ENCODE measurements around the gene ALDH3A2.
"Not testable (repeated sequence)": the region's sequence is repeated elsewhere in the genome, so short reads cannot be mapped to it uniquely, and the experiment has no call there.

ALDH3A2 gene

DNA sequence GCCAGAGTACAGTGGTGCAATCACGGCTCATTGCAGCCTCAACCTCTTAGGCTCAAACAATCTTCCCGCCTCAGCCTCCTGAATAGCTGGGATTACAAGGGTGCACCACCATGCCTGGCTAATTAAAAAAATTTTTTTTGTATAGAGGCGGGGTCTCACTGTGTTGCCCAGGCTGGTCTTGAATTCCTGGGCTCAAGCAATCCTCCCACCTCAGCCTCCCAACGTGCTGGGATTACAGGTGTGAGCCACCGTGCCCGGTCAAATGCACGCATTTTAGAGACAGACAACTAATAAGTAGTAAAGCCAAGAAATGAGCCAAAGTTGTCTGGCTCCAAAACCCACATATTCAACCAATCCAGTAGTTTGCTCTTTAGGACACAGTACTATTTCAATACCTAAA, 21.1 kb downstream of the ALDH3A2 start:
- peaks cover 24% of the 10 kb centered on the region for H3K36me3 ChIP-seq (ENCODE audit: control insufficient read depth, insufficient read depth, low read length)
- not testable (repeated sequence) for H3K4me1 ChIP-seq (ENCODE audit: control insufficient read depth, insufficient read depth, low read length); H3K9ac ChIP-seq (ENCODE audit: low read depth, low read length); H3K27me3 ChIP-seq (ENCODE audit: control insufficient read depth, insufficient read depth, low read length); H3K9me3 ChIP-seq (ENCODE audit: control insufficient read depth, insufficient read depth, low read length); H3K4me3 ChIP-seq (ENCODE audit: low read depth, low read length)

- Histone ChIP-seq H3K27me3 (ENCODE audit: control insufficient read depth, insufficient read depth, low read length) (no peaks in the 10 kb centered on the region), H3K9ac (ENCODE audit: low read depth, low read length) (no peak overlapping the region), H3K4me1 (ENCODE audit: control insufficient read depth, insufficient read depth, low read length) (no peaks in the 10 kb centered on the region), H3K4me3 (ENCODE audit: low read depth, low read length) (no peak overlapping the region), H3K9me3 (ENCODE audit: control insufficient read depth, insufficient read depth, low read length) (peaks cover 3% of the 10 kb centered on the region), H3K36me3 (ENCODE audit: control insufficient read depth, insufficient read depth, low read length) (peaks cover 25% of the 10 kb centered on the region)
These were observed 22.4 kb downstream of the ALDH3A2 start for GRCh38 chr17:19670908-19671307.

DNA sequence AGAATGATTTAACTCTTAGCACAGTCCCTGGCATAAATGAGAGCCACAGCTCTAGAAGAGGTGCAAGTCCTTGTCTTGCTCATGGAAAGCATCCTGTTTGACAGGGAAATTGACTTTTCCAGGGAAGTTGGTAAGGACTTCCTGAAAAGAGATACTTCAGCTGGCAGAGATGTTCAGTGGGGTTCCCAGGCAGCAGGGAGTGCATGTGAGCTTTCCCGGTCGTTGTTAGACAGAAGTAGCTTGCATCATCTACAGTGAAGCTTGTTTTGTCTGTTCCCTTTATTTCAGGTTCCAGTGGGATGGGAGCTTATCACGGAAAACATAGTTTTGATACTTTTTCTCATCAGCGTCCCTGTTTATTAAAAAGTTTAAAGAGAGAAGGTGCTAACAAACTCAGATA, 22.9 kb downstream of the ALDH3A2 start:
- Histone ChIP-seq H3K9ac (ENCODE audit: low read depth, low read length) (no peak overlapping the region), H3K4me1 (ENCODE audit: control insufficient read depth, insufficient read depth, low read length) (no peaks in the 10 kb centered on the region)

GRCh38 chr17:19672009-19672750, 23.6 kb downstream of the ALDH3A2 start:
- H3K27me3 ChIP-seq (ENCODE audit: control insufficient read depth, insufficient read depth, low read length) = no peaks in the 10 kb centered on the region
- H3K9me3 ChIP-seq (ENCODE audit: control insufficient read depth, insufficient read depth, low read length) = peaks cover 12% of the 10 kb centered on the region
- no peak overlapping the region for H3K4me3 ChIP-seq (ENCODE audit: low read depth, low read length)
- no peaks in the 10 kb centered on the region for H3K4me1 ChIP-seq (ENCODE audit: control insufficient read depth, insufficient read depth, low read length)
- peaks cover 33% of the 10 kb centered on the region for H3K36me3 ChIP-seq (ENCODE audit: control insufficient read depth, insufficient read depth, low read length)
- no peak overlapping the region for H3K9ac ChIP-seq (ENCODE audit: low read depth, low read length)

More for the DNA sequence above, 22.9 kb downstream of the ALDH3A2 start:
- Histone ChIP-seq H3K27me3 (ENCODE audit: control insufficient read depth, insufficient read depth, low read length) (no peaks in the 10 kb centered on the region), H3K36me3 (ENCODE audit: control insufficient read depth, insufficient read depth, low read length) (peaks cover 28% of the 10 kb centered on the region), H3K4me3 (ENCODE audit: low read depth, low read length) (no peak overlapping the region), H3K9me3 (ENCODE audit: control insufficient read depth, insufficient read depth, low read length) (peaks cover 4% of the 10 kb centered on the region)

- no peak overlapping the region for H3K9ac ChIP-seq (ENCODE audit: low read depth, low read length)
- peaks cover 24% of the 10 kb centered on the region for H3K9me3 ChIP-seq (ENCODE audit: control insufficient read depth, insufficient read depth, low read length)
- no peak overlapping the region for H3K4me3 ChIP-seq (ENCODE audit: low read depth, low read length)
- no peaks in the 10 kb centered on the region for H3K4me1 ChIP-seq (ENCODE audit: control insufficient read depth, insufficient read depth, low read length)
- peaks cover 43% of the 10 kb centered on the region for H3K36me3 ChIP-seq (ENCODE audit: control insufficient read depth, insufficient read depth, low read length)
- no peaks in the 10 kb centered on the region for H3K27me3 ChIP-seq (ENCODE audit: control insufficient read depth, insufficient read depth, low read length)
These were observed 25.1 kb downstream of the ALDH3A2 start for GRCh38 chr17:19673623-19674022.

DNA sequence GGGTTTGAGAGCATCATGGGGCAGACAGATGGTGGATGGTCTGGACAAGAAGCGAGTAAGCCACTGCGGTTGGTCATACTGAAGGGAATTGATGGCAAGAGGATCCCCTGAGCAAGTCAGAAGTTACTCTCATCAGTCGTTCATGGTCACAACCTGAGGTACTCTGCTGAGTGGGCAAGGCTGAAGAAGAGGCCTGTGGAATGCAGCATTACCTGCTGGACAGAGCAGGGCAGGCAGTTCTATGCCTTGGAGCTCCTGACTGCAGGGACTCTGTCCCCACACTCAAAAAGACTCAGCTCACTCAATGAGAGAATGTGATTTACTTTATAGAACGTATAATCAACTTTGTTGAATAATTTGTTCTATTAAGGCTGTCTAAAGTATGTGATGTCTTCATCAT, 28.3 kb downstream of the ALDH3A2 start:
- Histone ChIP-seq H3K9ac (ENCODE audit: low read depth, low read length) (no peak overlapping the region), H3K27me3 (ENCODE audit: control insufficient read depth, insufficient read depth, low read length) (no peaks in the 10 kb centered on the region), H3K4me3 (ENCODE audit: low read depth, low read length) (no peak overlapping the region), H3K36me3 (ENCODE audit: control insufficient read depth, insufficient read depth, low read length) (peaks cover 38% of the 10 kb centered on the region), H3K9me3 (ENCODE audit: control insufficient read depth, insufficient read depth, low read length) (peaks cover 36% of the 10 kb centered on the region), H3K4me1 (ENCODE audit: control insufficient read depth, insufficient read depth, low read length) (no peaks in the 10 kb centered on the region)

- Histone ChIP-seq H3K9ac (ENCODE audit: low read depth, low read length) (no peak overlapping the region), H3K9me3 (ENCODE audit: control insufficient read depth, insufficient read depth, low read length) (peaks cover 36% of the 10 kb centered on the region), H3K4me3 (ENCODE audit: low read depth, low read length) (no peak overlapping the region), H3K27me3 (ENCODE audit: control insufficient read depth, insufficient read depth, low read length) (no peaks in the 10 kb centered on the region), H3K4me1 (ENCODE audit: control insufficient read depth, insufficient read depth, low read length) (no peaks in the 10 kb centered on the region), H3K36me3 (ENCODE audit: control insufficient read depth, insufficient read depth, low read length) (peaks cover 32% of the 10 kb centered on the region)
These were observed 29.3 kb downstream of the ALDH3A2 start for GRCh38 chr17:19677736-19678379.

DNA sequence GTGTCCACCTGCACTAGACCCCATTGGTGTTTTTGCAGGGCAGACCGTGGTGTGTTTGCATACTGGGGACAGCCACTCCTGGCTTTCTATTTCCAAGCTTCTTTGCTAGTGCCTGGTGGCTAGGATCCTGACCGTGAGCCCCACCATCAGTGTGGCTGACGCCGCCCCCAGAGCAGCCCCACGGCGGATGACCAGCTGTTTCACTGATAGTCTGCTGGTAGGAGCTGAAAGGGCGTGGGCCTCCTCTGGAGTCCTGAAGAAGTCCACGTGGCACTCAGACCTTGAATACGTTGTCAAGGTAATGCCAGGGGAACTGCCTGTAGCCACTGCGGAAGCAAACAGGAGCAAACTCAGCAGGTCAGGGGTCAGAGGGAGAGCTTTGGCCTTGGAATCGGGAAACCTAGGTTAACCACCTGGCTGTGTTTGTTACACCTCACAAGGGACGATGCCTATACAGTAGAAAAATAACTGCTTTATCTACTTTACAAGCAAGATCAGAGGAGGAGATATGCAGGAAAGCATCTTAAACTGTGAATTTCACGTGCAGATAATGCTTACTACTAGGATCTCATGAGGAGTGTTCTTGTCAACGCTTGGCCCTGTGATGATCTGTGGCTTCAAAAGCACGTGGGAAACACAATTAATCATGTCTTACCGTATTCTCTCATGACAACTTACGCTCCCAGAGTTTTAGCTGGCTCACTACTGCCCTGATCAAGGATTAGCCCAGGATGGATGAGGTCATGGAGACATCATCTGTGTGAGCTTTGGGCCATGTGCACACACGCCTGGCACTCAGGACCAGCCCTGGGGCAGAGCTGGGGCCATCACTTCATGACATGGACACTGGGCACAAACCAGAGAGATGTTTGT, 30.3 kb downstream of the ALDH3A2 start:
- Histone ChIP-seq H3K4me3 (ENCODE audit: low read depth, low read length) (no peak overlapping the region), H3K4me1 (ENCODE audit: control insufficient read depth, insufficient read depth, low read length) (no peaks in the 10 kb centered on the region), H3K36me3 (ENCODE audit: control insufficient read depth, insufficient read depth, low read length) (peaks cover 32% of the 10 kb centered on the region), H3K9me3 (ENCODE audit: control insufficient read depth, insufficient read depth, low read length) (peaks cover 36% of the 10 kb centered on the region), H3K9ac (ENCODE audit: low read depth, low read length) (no peak overlapping the region), H3K27me3 (ENCODE audit: control insufficient read depth, insufficient read depth, low read length) (no peaks in the 10 kb centered on the region)

GRCh38 chr17:19683117-19683516, 34.6 kb downstream of the ALDH3A2 start:
- Histone ChIP-seq H3K27me3 (ENCODE audit: control insufficient read depth, insufficient read depth, low read length) (no peaks in the 10 kb centered on the region), H3K36me3 (ENCODE audit: control insufficient read depth, insufficient read depth, low read length) (peaks cover 12% of the 10 kb centered on the region), H3K4me3 (ENCODE audit: low read depth, low read length) (no peak overlapping the region), H3K4me1 (ENCODE audit: control insufficient read depth, insufficient read depth, low read length) (no peaks in the 10 kb centered on the region), H3K9me3 (ENCODE audit: control insufficient read depth, insufficient read depth, low read length) (peaks cover 17% of the 10 kb centered on the region), H3K9ac (ENCODE audit: low read depth, low read length) (no peak overlapping the region)

DNA sequence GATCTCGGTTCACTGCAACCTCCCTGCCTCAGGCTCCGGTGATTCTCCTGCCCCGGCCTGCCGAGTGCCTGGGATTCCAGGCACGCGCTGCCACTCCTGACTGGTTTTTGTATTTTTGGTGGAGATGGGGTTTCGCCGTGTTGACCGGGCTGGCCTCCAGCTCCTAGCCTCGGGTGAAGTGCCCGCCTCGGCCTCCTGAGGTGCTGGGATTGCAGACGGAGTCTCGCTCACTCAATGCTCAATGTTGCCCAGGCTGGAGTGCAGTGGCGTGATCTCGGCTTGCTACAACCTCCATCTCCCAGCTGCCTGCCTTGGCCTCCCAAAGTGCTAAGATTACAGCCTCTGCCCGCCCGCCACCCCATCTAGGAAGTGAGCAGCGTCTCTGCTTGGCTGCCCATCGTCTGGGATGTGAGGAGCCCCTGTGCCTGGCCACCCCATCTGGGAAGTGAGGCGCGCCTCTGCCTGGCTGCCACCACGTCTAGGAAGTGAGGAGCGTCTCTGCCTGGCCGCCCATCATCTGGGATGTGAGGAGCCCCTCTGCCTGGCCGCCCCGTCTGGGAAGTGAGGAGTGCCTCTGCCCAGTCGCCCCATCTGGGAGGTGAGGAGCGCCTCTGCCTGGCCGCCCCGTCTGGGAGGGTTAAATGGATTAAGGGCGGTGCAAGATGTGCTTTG, 36.5 kb downstream of the ALDH3A2 start:
- H3K9me3 ChIP-seq (ENCODE audit: control insufficient read depth, insufficient read depth, low read length); H3K9ac ChIP-seq (ENCODE audit: low read depth, low read length); H3K27me3 ChIP-seq (ENCODE audit: control insufficient read depth, insufficient read depth, low read length); H3K4me1 ChIP-seq (ENCODE audit: control insufficient read depth, insufficient read depth, low read length); H3K4me3 ChIP-seq (ENCODE audit: low read depth, low read length); H3K36me3 ChIP-seq (ENCODE audit: control insufficient read depth, insufficient read depth, low read length): not testable (repeated sequence)

GRCh38 chr17:19686400-19687090, 38.0 kb downstream of the ALDH3A2 start:
- Histone ChIP-seq H3K4me1 (ENCODE audit: control insufficient read depth, insufficient read depth, low read length) (no peaks in the 10 kb centered on the region), H3K9me3 (ENCODE audit: control insufficient read depth, insufficient read depth, low read length) (no peaks in the 10 kb centered on the region), H3K27me3 (ENCODE audit: control insufficient read depth, insufficient read depth, low read length) (no peaks in the 10 kb centered on the region), H3K36me3 (ENCODE audit: control insufficient read depth, insufficient read depth, low read length) (no peaks in the 10 kb centered on the region), H3K9ac (ENCODE audit: low read depth, low read length) (no peak overlapping the region), H3K4me3 (ENCODE audit: low read depth, low read length) (no peak overlapping the region)

Measured in iPS-15b (cell line).